HG03025 (cell line): ENCODE data around the gene CLDN1.

Experiments
- ATAC-seq: cut with Tn5 transposase; IDR thresholded peaks from one replicate; pipeline ENCODE4 v1.9.1; 2021; ENCODE audit warnings: mild to moderate bottlenecking, moderate library complexity; ENCODE audit not compliant: unreplicated experiment, low FRiP score

The CLDN1 gene

DNA sequence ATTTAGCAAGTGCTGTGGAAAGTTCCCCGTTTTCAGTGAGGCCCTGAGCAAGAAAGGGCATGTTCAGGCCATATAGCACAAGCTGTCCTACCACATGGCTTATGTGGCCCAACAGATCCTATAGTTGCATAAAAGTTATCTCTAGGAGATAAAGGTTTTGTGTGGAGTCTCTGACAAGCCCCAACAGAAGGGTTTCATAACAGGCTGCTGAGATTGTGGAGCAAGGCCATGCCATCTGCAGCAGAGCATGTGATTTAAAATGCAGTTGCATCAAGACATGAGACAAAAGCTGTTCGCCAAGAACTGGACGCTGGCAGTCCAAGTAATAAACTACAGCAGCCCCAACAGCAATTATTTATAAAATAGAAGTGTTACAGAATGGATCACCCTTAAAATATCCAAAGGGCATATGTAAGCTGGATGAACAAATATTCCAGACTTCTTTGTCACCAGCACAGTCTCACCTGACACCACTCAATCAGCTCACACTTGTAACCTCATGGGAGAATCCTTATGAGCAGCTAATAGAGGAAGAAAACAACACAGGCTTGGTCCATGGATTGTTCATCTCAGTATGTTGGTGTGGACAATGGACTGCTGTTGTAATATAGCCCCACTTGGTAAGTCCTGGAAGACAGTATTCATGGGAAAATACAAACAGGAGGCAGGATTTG is 14.4 kb upstream of the CLDN1 start:
- no peak for ATAC-seq

DNA sequence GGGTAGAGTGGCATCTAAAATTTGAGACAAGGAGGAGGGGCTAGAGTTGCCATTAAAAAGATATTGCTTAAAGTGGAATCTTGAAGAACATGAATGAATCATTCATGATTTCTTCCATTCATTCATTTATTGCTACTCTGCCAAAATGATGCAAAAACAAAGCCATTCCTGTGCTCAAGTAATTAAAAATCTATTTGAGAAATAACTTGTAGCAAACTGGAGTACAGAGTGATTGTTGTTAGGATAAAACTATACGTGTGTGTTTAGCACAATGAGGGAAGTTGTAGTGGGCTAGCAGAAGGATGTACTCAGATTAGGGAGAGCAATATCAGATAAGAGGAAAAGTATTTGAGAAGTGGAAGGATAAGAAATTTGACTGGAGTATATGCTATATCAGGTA is 11.7 kb upstream of the CLDN1 start:
- no peak for ATAC-seq

DNA sequence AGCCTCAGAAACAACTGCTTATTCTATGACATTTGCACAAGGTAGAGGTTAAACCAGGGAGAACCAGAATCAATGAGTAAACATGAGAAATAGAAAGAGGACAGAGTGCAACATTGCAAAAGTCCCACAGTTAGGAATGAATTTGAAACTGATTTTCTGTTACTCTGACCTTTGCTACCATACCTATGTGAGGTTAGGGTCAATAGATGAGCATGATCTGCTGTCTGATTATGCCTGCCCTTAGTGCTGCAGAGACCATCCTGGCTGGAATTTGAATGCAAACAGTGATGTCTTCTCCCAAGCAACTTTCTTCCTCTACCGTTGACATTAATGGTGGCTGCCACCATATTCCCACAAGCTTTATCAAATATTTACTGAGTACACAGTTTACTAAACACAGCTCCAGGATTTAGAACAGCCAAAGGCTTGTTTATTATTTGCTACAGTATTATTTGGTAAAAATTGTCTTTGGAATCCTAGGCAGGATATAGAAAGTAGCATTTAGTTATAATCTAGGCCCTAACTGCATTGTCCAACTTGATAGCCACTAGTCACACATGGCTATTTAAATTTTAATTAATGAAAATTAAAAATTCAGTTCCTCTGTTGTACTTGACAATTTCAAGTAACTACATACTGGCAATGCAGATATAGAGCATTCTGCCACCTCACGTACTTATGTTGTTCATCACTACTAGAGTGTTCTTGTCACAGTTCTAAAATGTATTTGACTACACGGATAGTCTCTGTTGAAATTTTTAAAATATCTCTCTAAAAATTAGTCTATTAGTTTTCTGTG is 8.9 kb upstream of the CLDN1 start:
- no peak for ATAC-seq

DNA sequence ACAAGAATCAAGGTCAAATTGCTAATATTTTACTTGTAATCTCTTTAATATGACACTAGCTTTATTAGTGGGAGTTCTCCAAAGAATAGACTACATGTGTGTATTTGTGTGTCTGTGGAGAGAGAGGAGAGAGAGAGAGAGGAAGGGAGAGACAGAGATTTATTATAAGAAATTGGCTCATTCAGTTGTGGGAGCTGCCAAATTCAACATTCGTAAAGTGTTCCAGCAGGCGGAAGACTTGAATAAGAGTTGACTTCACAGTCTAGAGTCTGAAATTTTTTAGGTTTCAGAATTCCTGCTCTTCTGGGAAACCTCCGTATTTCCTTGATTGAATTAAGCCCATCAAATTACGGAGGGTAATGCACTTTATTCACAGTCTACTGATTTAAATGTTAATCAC is 4.7 kb upstream of the CLDN1 start:
- no peak for ATAC-seq

DNA sequence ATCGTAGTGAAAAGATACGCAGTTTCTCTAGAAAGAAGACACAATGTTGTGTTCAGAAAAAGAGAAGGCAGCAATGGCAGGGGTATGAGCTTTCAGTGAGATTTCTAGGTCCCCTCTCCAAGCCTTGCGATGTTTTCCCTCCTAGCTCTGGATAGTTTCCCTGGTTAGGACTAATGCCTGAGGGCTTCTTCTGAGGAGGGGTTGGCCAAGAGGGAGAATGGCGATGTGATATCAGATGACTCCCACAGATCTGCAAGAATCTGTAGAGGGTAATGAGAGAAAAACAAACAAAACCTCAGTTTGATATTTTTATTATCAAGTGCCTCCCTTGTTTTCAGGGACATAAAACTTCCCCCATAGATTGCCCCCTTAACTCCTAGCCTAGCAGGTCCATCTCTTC is 4.1 kb upstream of the CLDN1 start:
- no peak for ATAC-seq

DNA sequence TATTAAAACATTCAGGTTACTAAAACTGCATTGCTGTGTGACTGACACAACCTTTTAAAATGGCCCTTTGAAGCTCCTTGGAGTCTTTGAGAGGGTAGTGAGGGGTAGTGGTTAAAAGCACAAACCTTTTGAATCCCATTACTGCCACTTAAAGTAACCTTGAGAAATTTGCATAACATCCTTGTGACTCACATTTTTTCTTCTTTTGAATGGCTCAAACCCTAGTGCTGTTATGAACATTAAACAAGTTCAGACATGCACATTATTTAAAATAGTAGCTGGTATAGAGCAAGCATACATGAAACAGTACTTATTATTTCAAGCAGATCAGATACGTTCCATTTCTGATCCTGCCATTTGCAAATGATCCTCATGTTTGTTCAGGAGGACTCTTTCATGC is 3.7 kb upstream of the CLDN1 start:
- no peak for ATAC-seq

DNA sequence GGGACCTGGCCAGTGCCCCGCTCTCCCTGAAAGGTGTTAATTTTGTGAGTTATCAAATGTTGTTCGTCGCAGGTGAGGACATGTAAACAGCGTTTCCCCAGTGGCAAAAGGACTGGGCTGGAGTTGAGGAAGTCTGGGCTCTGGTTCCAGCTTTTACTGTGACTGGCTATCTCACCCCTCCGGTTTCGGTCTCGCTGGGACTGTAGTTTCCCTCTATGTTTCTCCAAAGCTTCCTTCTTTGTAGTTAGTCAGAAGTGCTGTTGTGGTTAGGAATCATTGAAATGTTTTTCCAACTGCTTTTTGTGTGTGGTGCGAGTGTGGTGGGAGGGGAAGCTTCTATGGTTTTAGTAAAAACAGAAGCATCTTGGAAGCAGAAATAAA is 990 bp upstream of the CLDN1 start:
- ATAC-seq, result no peak

DNA sequence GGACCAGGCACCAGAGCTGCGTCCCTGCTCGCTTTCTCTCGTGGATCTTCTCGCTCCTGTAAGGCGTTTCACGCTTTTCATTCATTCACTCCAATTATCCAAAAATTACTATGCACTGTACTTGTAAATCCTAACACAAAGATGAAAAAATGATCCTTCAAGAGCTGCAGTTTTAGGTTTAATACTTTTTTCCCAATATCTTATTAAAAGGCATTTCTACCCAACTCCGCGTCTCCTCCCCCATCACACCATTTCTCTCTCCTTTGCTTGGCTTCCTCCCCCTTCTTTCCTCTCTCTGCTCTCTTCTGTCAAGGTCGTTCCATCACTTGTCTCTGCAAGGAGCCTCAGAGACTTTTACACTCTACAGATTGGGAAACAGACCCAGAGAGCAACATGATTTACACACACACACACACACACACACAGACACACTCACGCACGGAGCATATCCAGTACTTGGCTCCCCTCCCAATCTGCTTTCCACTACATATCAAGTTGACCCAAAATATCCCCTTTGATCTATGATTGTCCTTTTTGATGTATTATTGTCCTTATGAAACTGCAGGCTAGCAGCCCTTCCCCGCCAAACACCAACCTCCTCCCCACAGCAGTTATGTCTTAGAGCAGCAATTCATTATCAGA is 479 bp upstream of the CLDN1 start:
- no peak for ATAC-seq

DNA sequence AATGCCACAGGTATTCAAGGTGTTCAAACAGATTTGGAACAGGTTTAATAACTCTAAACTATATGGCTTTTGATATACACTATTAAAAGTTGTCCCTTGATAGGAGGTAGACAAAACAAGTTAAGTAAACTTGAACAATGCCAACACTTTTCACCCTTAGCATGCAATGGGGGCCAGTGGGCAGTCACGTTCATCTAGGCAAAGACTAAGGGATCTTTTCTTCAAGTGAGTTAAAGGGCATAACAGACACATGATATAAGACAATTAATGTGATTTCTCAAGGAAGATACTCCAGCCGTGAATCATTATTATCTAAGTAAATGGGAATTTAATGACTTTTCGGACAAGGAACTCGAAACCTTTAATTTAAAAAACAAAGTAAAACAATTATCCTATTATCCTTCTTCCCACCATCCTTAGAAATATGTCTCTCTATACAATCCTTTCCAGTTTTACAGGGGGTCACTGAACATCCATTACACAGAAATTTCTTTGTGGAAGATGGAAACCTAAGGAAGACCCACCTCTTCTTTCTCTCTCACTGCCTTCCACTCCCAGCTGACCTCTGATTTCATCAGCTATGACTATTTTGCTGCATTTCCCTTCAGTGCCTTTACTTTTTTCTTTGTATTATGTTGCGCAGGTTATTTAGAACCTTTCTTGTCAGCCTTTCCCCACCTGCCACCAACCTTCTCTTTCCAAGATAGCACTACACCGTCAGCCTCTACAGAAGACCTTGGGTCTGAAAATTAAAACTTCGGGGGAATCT is 1.5 kb downstream of the CLDN1 start:
- no peak for ATAC-seq

DNA sequence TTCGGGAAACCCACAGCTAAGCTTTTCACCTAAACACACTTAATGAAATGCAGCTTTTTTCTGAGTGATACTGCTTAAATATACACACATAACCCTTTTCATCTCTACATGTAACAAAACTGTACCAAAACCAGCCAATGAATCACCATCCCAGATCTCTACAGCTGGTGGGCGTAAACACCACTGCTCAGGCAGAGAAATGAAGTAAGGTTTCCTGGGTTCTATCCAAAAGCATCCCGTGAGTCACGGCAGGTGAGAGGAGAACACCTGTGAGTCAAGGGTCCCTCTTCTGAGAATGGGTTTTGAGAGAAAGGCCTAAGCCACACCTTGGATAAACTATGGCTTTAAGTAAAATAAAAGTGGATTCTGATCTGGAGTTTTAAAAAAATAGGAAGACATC is 2.6 kb downstream of the CLDN1 start:
- no peak for ATAC-seq

DNA sequence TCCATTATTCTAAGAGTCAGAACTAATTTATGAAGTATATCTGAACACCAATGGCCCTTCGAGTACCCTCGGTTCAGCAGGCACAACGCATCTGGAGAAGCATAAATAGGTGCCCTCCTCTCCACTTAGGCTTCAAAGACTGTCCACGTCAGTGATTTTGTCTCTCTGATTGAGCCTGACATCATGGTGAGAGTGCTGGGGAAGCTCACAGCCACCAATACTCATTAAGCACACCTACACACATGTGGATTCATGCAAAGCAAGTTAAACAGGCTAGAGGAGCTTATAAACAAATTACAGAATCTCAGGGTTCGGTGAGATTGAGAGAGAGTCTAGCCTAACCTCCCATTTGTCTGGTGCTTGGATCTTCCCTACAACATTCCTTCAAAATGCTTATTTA is 3.6 kb downstream of the CLDN1 start:
- no peak for ATAC-seq

DNA sequence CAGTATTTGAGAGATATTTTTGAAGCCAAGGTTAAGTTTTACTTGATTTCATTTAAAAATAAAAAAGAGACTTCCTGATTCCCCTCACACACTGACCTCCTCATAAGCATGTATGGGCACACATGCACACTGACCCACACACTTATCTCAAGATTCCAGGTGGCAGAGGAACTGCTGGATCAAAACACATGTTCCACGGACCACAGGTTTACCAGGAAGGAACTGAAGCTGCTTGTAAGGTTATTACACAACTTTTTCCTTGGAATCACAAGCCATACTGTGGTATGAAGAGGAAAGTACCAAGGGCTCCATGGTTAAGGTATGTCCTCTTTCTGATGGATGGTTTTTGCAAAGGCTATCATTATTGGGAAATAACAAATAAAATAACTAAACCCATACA is 7.5 kb downstream of the CLDN1 start:
- no peak for ATAC-seq

DNA sequence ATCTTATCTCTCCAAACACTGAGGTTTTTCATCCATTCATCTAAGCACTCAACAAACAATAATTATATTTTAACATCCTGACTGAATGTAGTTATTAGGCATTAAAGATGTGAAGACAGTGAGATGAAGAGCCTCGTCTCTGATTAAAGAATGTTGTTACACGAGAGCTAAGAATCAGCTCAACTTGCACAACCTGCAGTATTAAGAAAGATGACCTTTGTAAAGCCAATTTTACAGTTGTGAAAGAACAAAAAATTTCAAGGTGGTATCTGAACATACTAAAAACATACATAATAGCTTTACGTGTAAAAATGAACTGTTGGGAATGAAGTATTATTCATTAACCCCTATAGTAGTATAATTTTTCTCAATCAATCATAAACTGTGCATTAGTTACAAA is 12.8 kb downstream of the CLDN1 start:
- ATAC-seq, result no peak

DNA sequence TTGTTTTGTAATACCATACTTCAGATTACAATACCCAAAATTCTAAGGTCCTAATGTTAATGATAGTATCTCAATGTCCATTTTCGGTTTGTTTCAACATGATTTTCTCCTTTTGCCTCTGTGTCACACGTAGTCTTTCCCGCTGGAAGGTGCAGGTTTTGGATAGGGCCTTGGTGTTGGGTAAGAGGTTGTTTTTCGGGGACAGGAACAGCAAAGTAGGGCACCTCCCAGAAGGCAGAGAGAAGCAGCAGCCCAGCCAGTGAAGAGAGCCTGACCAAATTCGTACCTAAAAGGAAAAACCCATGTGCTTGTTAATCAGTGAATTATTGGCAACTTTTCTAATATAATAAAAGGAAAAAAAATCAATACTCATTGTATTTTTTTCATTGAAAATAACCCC is 14.1 kb downstream of the CLDN1 start:
- no peak for ATAC-seq

DNA sequence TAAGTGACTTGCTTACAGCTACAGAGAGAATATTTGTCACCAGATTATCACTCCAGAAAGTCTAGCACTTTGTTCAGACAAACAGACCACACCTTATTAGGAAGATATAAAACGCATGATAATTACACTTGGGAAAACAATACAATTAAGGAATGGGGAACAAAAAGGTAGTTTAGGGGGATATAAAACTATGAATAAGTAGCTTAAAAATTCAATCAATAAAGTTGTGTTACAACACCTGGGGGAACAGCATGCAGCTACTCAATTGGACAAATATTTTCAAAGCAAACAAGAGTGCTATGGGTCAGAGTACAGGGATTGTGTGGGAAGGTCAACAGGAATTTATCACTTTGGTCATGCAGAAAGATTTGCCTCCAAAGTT is 15.1 kb downstream of the CLDN1 start:
- ATAC-seq, result no peak

DNA sequence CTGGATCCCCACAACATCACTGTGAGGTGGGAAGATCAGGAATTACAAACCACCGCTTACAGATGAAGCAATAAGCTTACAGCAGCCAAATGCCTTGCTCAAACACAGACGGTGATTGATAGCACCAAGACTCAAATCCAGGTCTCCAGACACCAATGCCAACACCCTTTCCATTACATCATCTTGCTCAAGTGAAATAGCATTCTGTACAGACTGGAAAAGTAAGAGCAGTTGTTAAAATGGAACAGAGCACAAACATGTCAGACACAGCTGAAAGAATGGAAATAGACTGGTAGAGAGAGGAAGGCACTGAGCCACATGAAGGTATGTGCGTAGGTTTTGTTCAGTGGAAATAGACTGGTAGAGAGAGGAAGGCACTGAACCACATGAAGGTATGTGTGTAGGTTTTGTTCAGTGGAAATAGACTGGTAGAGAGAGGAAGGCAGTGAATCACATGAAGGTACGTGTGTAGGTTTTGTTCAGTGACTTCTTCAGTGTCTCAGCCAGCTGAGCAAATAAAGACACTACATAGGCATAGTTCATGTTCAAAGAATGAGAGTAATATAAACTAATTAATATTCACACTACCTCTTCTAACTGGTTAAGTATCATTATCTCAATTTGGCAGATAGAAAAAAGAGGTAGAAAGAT is 15.6 kb downstream of the CLDN1 start:
- no peak for ATAC-seq

DNA sequence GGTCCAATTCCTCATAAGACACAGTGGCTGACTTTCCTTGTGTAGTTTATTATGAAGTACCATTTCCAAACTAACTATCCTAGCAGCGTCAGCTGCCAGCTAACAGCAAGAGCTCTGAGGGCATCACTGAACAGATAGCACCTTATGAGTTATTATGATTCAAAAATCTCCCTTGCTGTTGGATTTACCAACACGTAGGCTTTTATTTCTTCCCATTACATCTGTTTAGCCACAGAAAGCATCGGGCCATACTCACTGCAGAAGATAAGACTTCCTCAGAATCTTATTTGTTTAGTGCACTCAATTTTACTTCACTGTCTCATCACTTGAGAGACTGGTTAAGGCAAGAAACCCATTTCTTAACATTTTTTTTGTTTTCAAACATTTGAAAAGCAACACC is 16.2 kb downstream of the CLDN1 start:
- ATAC-seq, result no peak

DNA sequence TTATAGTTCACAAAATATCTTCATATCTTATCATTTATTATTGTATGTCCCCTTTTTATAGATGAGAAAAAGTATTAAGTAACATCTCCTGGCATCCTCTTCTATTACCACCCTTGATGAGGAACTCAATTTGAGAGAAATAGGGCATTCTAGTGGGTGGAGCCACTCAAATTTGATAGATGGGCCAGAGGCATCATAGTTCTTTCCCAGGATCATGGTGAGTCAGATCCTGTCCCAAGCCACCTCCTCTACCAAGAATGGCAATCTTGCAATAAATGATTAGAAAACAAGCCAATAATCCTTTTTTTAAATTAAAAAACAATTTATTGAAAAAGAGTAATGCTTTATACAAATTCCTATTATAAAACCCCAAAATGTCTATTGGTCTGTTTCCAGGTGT is 16.8 kb downstream of the CLDN1 start:
- no peak for ATAC-seq

DNA sequence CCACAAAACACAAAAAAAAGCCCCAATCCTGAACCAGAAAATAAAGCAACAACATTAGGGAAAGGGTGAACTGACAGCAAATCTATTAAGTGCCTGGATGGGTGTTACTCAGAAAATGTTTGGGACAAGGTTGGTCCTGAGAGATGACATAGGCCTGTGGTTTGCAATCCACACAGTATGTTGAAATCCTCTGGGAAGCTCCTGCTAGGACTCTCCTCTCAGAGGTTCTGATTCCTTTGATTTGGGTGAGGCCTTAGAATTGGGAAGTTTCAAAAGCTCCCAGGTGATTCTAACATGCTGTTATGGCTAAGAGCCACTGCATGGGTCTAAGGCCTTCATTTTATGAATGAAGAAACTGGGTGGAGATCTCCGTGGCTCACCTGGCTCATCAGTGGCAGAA is 18.4 kb downstream of the CLDN1 start:
- ATAC-seq, result no peak

DNA sequence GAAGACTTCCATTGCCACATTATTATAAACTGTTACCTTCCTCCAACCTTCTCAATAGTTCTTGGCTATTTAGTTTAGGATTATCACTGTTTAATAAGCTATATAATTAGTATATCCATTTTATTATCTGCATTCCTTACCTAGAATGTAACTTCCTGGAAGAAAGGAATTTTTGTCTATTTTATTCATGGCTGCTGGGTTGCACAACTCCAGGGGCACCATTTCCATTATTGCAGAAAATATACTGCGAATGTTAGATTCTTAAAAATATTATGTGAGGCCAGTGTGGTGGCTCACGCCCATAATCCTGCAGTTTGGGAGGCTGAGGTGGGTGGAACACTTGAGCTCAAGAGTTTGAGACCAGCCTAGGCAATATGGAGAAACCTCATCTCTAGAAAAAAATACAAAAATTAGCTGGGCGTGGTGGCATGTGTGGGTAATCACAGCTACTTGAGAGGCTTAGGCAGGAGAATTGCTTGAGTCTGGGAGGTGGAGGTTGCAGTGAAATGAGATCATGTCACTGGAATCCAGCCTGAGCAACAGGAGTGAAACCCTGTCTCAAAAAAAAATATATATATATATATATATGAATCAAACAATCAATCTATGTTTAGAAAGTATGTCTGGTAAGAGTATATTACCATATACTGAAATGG is 19.9 kb downstream of the CLDN1 start:
- no peak for ATAC-seq
